ES-I3 (cell line): ENCODE measurements around the gene JAK3.
A peak's percentile ranks its signal among the peaks of the same experiment; 100 is the strongest.
"Not testable (repeated sequence)": the region's sequence is repeated elsewhere in the genome, so short reads cannot be mapped to it uniquely, and the experiment has no call there.

Experiments used
- H3K36me3 ChIP-seq: 2 replicates; pipeline ENCODE4 v1.6.1; 2013; ENCODE audit warnings: mild to moderate bottlenecking, low read length, control low read depth, moderate library complexity; ENCODE audit not compliant: insufficient read depth
- H3K4me1 ChIP-seq: 2 replicates; pipeline ENCODE4 v1.6.1; 2013; ENCODE audit warnings: mild to moderate bottlenecking, control low read depth, low read length; ENCODE audit not compliant: insufficient read depth
- H3K9ac ChIP-seq: 2 replicates; pipeline ENCODE4 v1.6.1; 2013; ENCODE audit warnings: low read depth, mild to moderate bottlenecking, low read length, moderate library complexity
- H3K9me3 ChIP-seq: 2 replicates; pipeline ENCODE4 v1.6.1; 2013; ENCODE audit warnings: mild to moderate bottlenecking, low read length, moderate library complexity; ENCODE audit not compliant: control insufficient read depth, insufficient read depth

JAK3 gene

DNA sequence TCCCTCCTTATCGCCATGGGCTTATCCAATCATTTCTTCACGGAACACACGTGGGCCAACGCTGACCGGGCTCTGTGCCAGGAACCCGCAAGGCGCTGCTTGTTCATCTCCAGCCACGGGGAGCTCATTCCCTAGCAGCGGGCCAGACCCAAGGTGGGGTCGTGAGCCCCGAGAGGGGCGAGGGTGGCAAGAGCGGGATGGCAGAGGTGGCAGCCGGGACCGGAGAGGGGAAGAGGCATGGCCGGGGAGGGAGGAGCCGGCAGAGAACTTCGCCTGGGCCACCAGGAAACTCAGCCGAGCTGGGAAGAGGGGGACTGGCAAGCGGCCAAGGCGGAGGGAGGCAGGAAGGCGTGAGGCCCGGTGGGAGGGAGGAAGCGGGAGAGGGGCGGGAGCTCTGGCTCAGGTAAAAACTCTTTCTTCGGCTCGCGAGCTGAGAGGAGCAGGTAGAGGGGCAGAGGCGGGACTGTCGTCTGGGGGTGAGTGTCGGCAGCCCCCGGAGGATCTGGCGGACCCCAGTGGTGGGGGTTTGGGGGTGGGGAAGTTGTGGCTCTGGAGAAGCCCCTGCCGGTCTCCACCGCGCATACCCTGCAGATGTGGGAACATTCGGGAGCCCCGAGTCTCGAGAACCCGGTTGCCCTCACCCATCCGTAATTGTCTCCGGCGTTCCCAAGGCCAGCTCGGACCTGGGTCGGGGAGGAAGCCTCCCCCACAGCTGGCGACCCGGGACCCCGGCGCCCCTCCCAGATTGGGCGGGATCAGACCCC is 52.9 kb downstream of the JAK3 start, which contains the start of gene B3GNT3:
Gene B3GNT3, plus strand, starts transcription at position 408 of the 764 bp plus-strand sequence. CDS start 12,670 bp downstream, outside the sequence.
- Histone ChIP-seq H3K9me3 (no peaks in the 10 kb centered on the region), H3K9ac (peak within 1 kb of the TSS; percentile 61), H3K36me3 (no peaks in the 10 kb centered on the region), H3K4me1 (0 out of 2 replicates have a peak, but pooled peaks cover 4% of the 10 kb centered on the region)

DNA sequence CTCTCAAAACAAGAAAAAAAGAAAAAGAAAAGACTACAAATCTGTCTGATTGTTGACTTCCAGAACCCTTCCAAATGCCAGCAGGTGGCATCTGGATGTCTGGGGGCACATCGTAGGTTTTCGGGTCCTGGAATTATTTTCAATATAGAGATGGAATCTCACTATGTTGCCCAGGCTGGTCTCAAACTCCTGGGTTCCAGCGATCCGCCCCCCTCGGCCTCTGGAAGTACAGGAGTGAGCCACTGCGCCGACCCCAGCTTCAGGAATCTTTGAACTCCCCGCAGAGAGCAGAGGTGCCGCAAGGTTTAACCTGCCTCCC is 53.4 kb downstream of the JAK3 start:
- H3K36me3 ChIP-seq = no peaks in the 10 kb centered on the region
- H3K9me3 ChIP-seq = no peaks in the 10 kb centered on the region
- 0 out of 2 replicates have a peak, but pooled peaks cover 4% of the 10 kb centered on the region for H3K4me1 ChIP-seq
- peak overlapping the region; percentile 61; the same call in 1 of the 2 replicates for H3K9ac ChIP-seq

DNA sequence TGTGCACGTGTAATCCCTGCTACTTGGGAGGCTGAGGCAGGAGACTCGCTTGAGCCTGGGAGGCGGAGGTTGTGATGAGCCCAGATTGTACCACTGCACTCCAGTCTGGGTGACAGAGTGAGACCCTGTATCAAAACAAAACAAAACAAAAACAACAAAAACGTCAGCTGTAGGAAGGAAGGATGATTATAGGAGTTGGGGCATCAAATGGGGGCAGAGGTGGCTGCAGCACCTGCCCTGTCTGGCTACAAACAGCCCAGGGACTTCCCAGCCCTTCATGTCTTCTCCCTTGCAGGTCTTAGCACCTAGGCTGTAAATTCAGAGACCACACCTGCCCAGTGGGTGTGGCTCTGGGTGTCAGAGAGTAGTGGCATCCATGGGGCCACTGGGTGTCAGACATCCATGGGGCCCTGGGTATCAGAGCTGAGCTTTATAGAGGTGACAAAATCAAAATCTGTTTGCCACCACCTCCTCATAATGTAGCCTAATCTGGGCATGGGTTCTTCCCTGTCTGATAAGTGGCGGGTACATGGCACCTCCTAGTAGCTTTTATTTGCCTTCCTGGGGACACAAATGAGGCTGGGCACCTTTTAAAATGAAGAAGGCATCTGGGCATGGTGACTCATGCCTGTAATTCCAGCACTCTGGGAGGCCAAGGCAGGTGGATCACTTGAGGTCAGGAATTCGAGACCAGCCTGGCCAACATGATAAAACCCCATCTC is 57.6 kb downstream of the JAK3 start:
- Histone ChIP-seq H3K9ac (no peak overlapping the region), H3K9me3 (no peaks in the 10 kb centered on the region)

DNA sequence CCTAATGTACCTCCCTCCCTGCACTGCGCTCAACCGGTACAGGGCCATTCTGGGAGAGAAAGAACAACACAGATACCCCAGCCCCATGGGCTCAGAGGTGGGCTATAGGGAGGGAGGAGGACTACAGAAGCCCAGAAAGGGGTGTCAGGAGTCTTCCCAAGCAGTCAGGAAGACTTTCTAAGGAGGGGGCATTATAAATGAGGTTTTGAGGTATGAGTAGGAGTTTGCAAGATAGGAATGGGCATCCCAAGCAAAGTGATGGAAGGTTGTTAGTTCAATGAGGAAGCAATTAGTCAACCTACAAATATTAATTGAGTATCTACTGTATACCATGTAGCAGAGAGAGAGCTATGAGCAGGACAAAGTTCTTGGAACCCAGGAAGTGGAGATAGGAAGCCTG is 59.1 kb downstream of the JAK3 start:
- no peak overlapping the region for H3K9ac ChIP-seq
- H3K9me3 ChIP-seq = no peaks in the 10 kb centered on the region
- H3K36me3 ChIP-seq = no peaks in the 10 kb centered on the region
- H3K4me1 ChIP-seq = peaks cover 7% of the 10 kb centered on the region; the same call in 1 of the 2 replicates

More for the DNA sequence above, 57.6 kb downstream of the JAK3 start:
- 0 out of 2 replicates have a peak, but pooled peaks cover 4% of the 10 kb centered on the region for H3K4me1 ChIP-seq
- no peaks in the 10 kb centered on the region for H3K36me3 ChIP-seq

DNA sequence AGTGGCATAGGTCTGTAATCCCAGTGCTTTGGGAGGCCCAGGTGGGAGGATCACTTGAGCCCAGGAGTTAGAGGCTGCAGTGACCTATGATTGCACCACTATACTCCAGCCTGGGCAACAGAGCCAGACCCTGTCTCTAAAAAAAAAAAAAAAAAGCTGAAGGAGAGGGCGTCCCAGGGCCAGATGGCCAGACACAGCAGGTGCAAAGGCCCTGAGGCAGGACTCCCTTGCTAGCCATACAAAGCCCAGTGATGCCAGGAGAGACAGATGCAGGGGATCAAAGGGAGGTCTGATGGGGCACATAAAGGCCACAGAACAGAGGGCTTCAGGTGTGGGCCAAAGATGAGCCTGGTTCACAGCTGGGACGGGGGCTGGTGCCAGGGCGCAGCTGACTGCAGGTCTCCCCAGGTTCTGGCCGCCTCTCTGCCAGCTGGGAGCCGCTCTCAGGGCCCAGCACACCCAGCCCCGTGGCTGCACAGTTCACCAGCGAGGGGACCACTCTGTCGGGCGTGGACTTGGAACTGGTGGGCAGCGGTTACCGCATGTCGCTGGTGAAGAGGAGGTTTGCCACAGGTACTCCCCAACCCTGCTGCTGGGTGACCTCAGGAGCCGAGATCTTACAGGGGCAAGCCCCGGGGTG is 60.4 kb downstream of the JAK3 start:
- H3K36me3 ChIP-seq = no peaks in the 10 kb centered on the region
- H3K9me3 ChIP-seq = no peaks in the 10 kb centered on the region
- peaks cover 7% of the 10 kb centered on the region; the same call in 1 of the 2 replicates for H3K4me1 ChIP-seq
- H3K9ac ChIP-seq = no peak overlapping the region

DNA sequence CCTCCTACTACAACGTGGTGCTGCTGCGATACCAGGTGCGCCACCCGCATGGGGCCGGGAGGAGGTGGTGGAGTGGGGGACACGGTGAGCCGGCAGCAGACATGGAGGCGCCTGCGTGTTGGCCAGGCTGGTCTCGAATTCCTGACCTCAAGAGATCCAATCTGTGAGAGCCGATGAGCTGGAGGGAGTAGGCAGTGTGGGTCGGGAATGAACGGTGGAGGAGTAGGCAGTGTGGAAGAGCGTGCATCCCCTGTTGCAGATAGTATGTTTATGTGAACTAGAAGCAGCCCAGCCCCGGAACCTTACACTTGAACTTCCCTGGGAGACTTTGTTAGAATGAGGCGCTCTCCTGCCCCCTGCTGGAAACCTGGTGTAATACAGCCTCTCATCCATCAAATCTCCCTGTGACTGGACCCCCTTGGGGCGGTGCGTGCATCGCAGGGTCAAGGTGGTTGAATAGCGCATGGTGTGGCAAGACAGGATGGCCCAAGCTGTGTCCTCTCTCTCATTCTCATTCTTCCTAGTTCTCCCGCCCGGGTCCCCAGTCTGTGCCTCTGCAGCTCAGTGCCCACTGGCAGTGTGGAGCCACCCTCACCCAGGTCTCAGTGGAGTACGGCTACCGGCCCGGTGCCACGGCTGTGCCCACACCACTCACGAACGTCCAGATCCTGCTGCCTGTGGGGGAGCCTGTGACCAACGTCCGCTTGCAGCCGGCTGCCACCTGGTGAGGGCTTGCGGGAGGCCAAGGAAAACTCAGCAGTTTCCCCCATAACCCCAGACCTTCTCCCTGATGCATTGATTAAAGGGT is 63.4 kb downstream of the JAK3 start:
- Histone ChIP-seq H3K4me1 (peaks cover 3% of the 10 kb centered on the region; the same call in 1 of the 2 replicates), H3K9me3 (no peaks in the 10 kb centered on the region), H3K9ac (no peak overlapping the region), H3K36me3 (no peaks in the 10 kb centered on the region)

DNA sequence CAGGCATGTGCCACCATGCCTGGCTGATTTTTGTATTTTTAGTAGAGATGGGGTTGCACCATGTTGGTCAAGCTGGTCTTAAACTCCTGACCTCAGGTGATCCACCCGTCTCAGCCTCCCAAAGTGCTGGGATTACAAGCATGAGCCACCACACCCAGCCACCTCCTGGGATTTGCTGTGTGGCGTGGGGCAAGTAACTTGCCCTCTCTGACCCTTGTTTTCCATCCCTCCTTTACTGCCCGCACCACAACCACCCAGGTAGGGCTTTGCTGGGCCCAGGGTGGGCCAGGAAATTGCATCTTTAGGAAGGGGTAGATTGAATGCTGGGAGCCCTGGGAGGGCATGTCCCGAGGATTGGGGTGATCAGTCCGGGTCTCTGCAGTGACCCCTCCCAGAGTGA is 64.1 kb downstream of the JAK3 start:
- H3K9ac ChIP-seq = not testable (repeated sequence)

DNA sequence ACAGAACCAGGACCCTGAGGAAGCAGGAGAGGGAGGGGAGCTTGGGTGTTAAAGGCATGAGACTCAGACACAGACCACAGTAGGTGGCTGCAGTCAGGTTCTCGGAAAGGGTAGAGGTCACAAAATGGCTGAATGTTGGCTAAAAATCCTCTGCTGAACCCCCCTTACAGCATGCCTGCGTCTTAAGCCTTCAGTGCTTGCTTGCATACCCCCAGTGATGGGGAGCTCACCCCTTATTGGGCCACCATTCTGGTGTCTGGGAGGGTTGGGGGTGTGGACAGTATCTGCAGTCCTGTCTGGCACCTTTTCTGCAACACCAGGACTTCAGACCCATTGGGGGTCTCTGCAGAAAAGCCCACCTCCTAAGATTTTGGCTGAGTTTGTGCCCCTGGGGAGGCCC is 67.0 kb downstream of the JAK3 start:
- Histone ChIP-seq H3K9me3 (no peaks in the 10 kb centered on the region), H3K36me3 (no peaks in the 10 kb centered on the region), H3K4me1 (peaks cover 3% of the 10 kb centered on the region; the same call in 1 of the 2 replicates), H3K9ac (no peak overlapping the region)

More for the DNA sequence above, 64.1 kb downstream of the JAK3 start:
- H3K4me1 ChIP-seq, H3K9me3 ChIP-seq, H3K36me3 ChIP-seq: not testable (repeated sequence)

DNA sequence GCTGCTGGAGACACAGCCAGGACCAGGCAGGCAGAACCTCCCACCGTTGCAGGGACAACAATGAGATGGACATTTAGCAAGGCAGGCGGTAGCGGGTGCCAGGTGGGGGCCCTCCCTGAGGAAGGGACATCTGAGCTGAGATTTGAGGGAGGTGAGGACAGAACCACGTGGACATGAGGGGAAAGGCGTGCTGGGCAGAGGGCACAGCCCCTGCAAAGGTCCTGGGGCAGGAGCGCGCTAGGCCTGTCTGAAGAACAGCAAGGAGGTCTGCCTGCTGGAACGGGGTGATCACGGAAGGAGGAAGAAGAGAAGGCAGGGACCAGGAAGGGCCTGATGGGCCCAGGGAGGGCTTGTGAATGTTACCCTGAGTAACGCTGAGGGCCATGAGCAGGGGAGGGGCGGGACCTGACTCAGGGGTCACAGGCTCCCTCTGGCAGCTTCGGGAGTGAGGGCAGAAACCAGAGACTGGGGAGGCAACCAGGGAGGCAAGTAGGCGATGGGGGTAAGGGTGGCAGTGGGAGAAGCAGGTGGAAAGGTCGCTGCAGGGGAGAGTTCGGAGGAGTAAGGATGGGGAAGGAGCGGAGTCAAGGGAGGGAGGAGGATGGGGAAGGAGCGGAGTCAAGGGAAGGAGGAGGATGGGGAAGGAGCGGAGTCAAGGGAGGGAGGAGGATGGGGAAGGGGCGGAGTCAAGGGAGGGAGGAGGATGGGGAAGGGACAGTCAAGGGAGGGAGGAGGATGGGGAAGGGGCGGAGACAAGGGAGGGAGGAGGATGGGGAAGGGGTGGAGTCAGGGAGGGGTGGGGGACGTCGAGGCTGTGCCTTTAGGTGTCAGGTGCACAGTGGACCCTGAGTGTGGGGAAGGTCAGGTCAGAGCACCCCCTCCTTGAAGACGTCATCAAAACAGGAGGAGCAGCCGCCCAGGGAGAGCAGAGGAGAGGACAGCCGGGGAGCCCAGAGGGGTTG is 68.5 kb downstream of the JAK3 start:
- peaks cover 3% of the 10 kb centered on the region; the same call in 1 of the 2 replicates for H3K4me1 ChIP-seq
- H3K36me3 ChIP-seq = no peaks in the 10 kb centered on the region
- peak overlapping the region; percentile 44; the same call in 1 of the 2 replicates for H3K9ac ChIP-seq
- no peaks in the 10 kb centered on the region for H3K9me3 ChIP-seq

DNA sequence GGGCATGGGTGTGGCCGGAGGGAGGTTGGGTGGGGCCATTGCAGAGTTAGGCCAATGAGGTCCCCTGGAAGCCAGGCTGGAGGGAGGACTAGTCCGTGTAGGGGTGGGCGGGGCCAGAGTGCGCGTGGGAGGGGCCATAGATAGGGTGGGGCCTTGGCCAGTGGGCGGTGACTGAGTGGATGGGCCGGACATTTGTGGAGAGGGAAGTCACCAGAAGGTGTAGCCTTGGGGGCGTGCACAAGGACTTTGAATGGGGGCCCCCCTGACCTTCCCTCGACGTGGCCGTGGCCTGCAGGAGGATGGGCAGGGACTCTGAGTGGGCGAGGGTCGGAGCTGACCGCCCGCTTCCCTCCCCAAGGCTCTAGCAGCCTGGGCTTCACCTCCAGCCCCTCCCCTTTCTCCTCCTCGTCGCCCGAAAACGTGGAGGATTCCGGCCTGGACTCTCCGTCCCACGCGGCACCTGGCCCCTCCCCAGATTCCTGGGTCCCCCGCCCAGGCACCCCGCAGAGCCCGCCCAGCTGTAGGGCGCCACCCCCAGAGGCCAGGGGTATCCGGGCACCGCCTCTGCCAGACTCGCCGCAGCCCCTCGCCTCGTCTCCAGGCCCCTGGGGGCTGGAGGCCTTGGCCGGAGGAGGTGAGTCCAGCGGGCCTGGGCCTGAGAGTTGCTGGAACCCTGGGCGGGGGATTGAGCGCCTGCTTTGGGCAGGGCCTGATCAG is 69.4 kb downstream of the JAK3 start:
- Histone ChIP-seq H3K4me1 (no peaks in the 10 kb centered on the region), H3K36me3 (no peaks in the 10 kb centered on the region), H3K9me3 (no peaks in the 10 kb centered on the region), H3K9ac (peak overlapping the region; percentile 44; the same call in 1 of the 2 replicates)

DNA sequence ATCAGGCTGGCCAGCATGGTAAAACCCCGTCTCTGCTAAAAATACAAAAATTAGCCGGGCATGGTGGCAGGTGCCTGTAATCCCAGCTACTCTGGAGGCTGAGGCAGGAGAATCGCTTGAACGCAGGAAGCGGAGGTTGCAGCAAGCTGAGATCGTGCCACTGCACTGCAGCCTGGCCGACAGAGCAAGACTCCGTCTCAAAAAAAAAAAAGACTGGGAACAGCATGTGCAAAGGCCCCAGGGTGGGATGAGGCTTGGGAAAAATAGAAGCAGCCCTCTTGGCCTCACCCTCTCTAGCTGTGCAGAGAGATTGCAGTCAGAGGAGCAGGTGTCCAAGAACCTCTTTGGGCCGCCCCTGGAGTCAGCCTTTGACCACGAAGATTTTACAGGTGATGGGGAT is 69.9 kb downstream of the JAK3 start:
- not testable (repeated sequence) for H3K9ac ChIP-seq, H3K4me1 ChIP-seq, H3K9me3 ChIP-seq, H3K36me3 ChIP-seq

DNA sequence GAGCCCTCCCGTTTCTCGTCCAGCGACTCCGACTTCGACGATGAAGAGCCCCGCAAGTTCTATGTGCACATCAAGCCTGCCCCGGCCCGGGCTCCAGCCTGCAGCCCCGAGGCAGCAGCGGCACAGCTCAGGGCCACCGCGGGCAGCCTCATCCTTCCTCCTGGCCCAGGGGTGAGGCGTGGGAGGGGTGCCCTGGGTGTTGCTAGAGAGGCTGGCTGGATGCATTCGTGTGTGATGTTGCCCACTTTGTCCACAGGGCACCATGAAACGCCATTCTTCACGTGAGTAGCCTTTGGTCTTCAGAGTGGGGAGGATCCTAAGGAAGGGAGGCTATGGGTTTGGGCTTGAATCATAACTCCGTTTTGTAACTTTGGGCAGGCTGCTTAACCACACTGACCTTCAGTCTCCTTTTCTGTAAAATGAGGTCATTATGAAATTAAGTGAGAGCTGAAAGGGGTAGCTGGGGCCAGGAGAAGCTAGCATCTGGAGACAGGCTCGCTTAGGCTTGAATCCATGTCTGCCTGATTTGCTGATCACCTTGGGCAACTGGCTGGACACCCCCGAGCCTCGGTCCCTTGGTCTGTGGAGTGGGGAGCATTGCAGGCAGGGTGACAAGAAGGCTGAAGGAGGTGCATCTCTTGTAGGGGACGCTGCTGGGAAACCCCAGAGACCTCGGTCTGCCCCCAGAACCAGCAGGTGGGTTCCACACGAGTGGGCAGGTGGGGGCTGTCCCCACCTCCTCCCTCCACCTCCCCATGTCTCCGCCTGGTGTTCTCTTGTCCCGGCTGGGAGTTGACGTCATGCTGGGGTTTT is 71.6 kb downstream of the JAK3 start:
- H3K36me3 ChIP-seq = no peaks in the 10 kb centered on the region
- no peaks in the 10 kb centered on the region for H3K4me1 ChIP-seq
- H3K9ac ChIP-seq = no peak overlapping the region
- no peaks in the 10 kb centered on the region for H3K9me3 ChIP-seq
